Measurements from ENCODE around the gene GRK4. TPM values are rescaled to one million over a fixed set of nuclear protein-coding genes. Genes with fewer than 3 reads are reported as not detected.

The GRK4 gene
- total RNA-seq, 1 experiment from 2014 or later: 4.2 TPM

DNA sequence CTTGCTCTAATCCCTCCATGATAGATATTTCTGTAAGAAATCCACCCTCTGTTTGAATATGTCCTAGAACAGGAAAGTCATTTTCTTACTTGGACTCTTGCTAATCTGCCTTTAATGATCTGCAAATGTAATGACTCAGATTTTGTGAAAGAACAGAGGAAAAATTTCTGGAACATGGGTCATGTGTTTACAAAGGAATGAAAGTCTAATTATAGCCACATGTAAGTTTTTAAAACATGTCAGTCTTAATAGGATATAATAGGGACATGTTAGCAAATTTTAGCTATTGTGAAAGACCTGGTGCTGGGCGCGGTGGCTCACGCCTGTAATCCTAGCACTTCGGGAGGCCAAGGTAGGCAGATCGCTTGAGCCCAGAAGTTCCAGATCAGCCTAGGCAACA is 47.6 kb downstream of the GRK4 start:
- RAD21 ChIA-PET (ENCODE audit: low non-redundant PET in 1 of 2, low total read pairs in 2 of 2, uncharacterized antibody in 2 of 2, unreplicated experiment in 2 of 2): no interaction called here
- BruUV-seq (replicated peaks): no TSS peak
- CTCF ChIA-PET: interaction anchor here (1.5 kb wide), 1 partner anchor 33 kb away, joined by 4 read pairs; no protein-coding TSS in a partner anchor
- ATAC-seq: no peak
- H3K36me3 ChIP-seq (ENCODE audit: control insufficient read depth in 1 of 2, insufficient read depth in 2 of 2, low read length in 2 of 2): no peaks in the 10 kb centered on the region
- H3K4me2 ChIP-seq (ENCODE audit: low read length): peak overlapping the region; percentile 14; the same call in 1 of the 2 replicates
- peaks cover 0 to 11% of the 10 kb centered on the region in 2 experiments; a peak in 2 of 4 replicates for H3K4me1 ChIP-seq (ENCODE audit: control insufficient read depth in 1 of 2, insufficient read depth in 2 of 2, low read length in 2 of 2)
- H3K4me3 ChIP-seq (replicated peaks in 1 of 2; ENCODE audit: low read depth in 1 of 2, low read length in 2 of 2): no peak overlapping the region
- intact Hi-C loops (cut with micrococcal nuclease): no loop called here
- H3K9ac ChIP-seq (ENCODE audit: low read length): no peak overlapping the region
- no peaks in the 10 kb centered on the region for H3K27me3 ChIP-seq (ENCODE audit: insufficient read depth, low read length)
- H3K9me2 ChIP-seq (ENCODE audit: insufficient read depth): no peaks in the 10 kb centered on the region
- no peaks in the 10 kb centered on the region for H3K79me2 ChIP-seq (ENCODE audit: insufficient read depth, low read length)
- no peaks in the 10 kb centered on the region for H3K9me3 ChIP-seq (ENCODE audit: control insufficient read depth in 1 of 2, insufficient read depth in 1 of 2, low read depth in 1 of 2, low read length in 2 of 2)
- POLR2A ChIA-PET: no interaction called here
- no peak for DNase-seq (ENCODE audit: low read depth, low spot score)
- no peaks in the 10 kb centered on the region for H4K20me1 ChIP-seq (ENCODE audit: insufficient read depth)
- H3K27ac ChIP-seq (ENCODE audit: low read depth, low read length): no peak overlapping the region
- H2AFZ ChIP-seq (ENCODE audit: low read depth, low read length, poor library complexity, severe bottlenecking): no peak overlapping the region
- TF ChIP-seq SRF (IDR thresholded peaks at IDR 0.05; ENCODE audit: low read depth) (no peak), FOSL1 (IDR thresholded peaks at IDR 0.05; ENCODE audit: low read depth) (no peak), TCF7L2 (IDR thresholded peaks at IDR 0.05; ENCODE audit: borderline replicate concordance, extremely low read depth, insufficient read depth, insufficient read length) (no peak), CBX3 (IDR thresholded peaks at IDR 0.05; ENCODE audit: low read depth) (no peak), CEBPB (IDR thresholded peaks at IDR 0.05; ENCODE audit: low read depth) (no peak), SIN3A (IDR thresholded peaks at IDR 0.05; ENCODE audit: low read depth) (no peak), YY1 (IDR thresholded peaks at IDR 0.05; ENCODE audit: extremely low read depth, insufficient replicate concordance, low read depth, low read length) (no peak), EGR1 (IDR thresholded peaks at IDR 0.05; ENCODE audit: low read depth) (no peak), RAD21 (IDR thresholded peaks at IDR 0.05; ENCODE audit: low read depth) (no peak), POLR2AphosphoS5 (IDR thresholded peaks at IDR 0.05; ENCODE audit: low read depth, low read length) (no peak), SP1 (IDR thresholded peaks at IDR 0.05; ENCODE audit: low read depth) (no peak)
- TF ChIP-seq, protein P1, sequence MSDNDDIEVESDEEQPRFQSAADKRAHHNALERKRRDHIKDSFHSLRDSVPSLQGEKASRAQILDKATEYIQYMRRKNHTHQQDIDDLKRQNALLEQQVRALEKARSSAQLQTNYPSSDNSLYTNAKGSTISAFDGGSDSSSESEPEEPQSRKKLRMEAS (IDR thresholded peaks at IDR 0.05): no peak
- TF ChIP-seq, protein P2, sequence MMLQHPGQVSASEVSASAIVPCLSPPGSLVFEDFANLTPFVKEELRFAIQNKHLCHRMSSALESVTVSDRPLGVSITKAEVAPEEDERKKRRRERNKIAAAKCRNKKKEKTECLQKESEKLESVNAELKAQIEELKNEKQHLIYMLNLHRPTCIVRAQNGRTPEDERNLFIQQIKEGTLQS (IDR thresholded peaks at IDR 0.05): no peak
